ENCODE data around the gene CCDC74A.
"Not testable (repeated sequence)": the region's sequence is repeated elsewhere in the genome, so short reads cannot be mapped to it uniquely, and the experiment has no call there.

CCDC74A gene

GRCh38 chr2:131529864-131530445 is 2.3 kb downstream of the CCDC74A start:
- DNase-seq = not testable (repeated sequence)

- not testable (repeated sequence) for DNase-seq
These were observed 3.1 kb downstream of the CCDC74A start for GRCh38 chr2:131530626-131531344.

- DNase-seq = not testable (repeated sequence)
These were observed 4.0 kb downstream of the CCDC74A start for GRCh38 chr2:131531547-131532185.

GRCh38 chr2:131532723-131533608 is 5.3 kb downstream of the CCDC74A start:
- not testable (repeated sequence) for DNase-seq

- not testable (repeated sequence) for DNase-seq
These were observed 6.1 kb downstream of the CCDC74A start for GRCh38 chr2:131533609-131534316.

GRCh38 chr2:131534317-131534672 is 6.6 kb downstream of the CCDC74A start:
- DNase-seq = not testable (repeated sequence)

GRCh38 chr2:131534965-131535364 is 7.3 kb downstream of the CCDC74A start:
- not testable (repeated sequence) for DNase-seq

GRCh38 chr2:131535526-131535925 is 7.8 kb downstream of the CCDC74A start:
- no peak for DNase-seq

- not testable (repeated sequence) for DNase-seq
These were observed 8.5 kb downstream of the CCDC74A start for GRCh38 chr2:131535951-131536826.

- not testable (repeated sequence) for DNase-seq
These were observed 9.2 kb downstream of the CCDC74A start for GRCh38 chr2:131536841-131537240.

- DNase-seq = not testable (repeated sequence)
These were observed 11.2 kb downstream of the CCDC74A start for GRCh38 chr2:131538856-131539255.

- no peak for DNase-seq
These were observed 15.0 kb downstream of the CCDC74A start for GRCh38 chr2:131542438-131543384.

GRCh38 chr2:131543385-131543891 is 15.8 kb downstream of the CCDC74A start:
- DNase-seq = no peak

GRCh38 chr2:131544006-131544812 is 16.5 kb downstream of the CCDC74A start:
- DNase-seq = not testable (repeated sequence)

- not testable (repeated sequence) for DNase-seq
These were observed 17.1 kb downstream of the CCDC74A start for GRCh38 chr2:131544813-131545165.

GRCh38 chr2:131552871-131553270 is 25.2 kb downstream of the CCDC74A start:
- DNase-seq = no peak

- no peak for DNase-seq
These were observed 29.3 kb downstream of the CCDC74A start for GRCh38 chr2:131556998-131557397.

GRCh38 chr2:131557558-131558321 is 30.1 kb downstream of the CCDC74A start:
- DNase-seq = no peak

All from hematopoietic multipotent progenitor cell treated with erythropoietin and hydrocortisone succinate and interleukin-3 and kit ligand, for 4 days (in vitro differentiated cells).